ES-I3 (cell line): ENCODE measurements around the gene QSOX2.

Experiments used
- H3K36me3 ChIP-seq: 2 replicates; pipeline ENCODE4 v1.6.1; 2013; ENCODE audit warnings: mild to moderate bottlenecking, low read length, control low read depth, moderate library complexity; ENCODE audit not compliant: insufficient read depth
- H3K4me1 ChIP-seq: 2 replicates; pipeline ENCODE4 v1.6.1; 2013; ENCODE audit warnings: mild to moderate bottlenecking, control low read depth, low read length; ENCODE audit not compliant: insufficient read depth
- H3K9ac ChIP-seq: 2 replicates; pipeline ENCODE4 v1.6.1; 2013; ENCODE audit warnings: low read depth, mild to moderate bottlenecking, low read length, moderate library complexity
- H3K9me3 ChIP-seq: 2 replicates; pipeline ENCODE4 v1.6.1; 2013; ENCODE audit warnings: mild to moderate bottlenecking, low read length, moderate library complexity; ENCODE audit not compliant: control insufficient read depth, insufficient read depth

QSOX2 gene

DNA sequence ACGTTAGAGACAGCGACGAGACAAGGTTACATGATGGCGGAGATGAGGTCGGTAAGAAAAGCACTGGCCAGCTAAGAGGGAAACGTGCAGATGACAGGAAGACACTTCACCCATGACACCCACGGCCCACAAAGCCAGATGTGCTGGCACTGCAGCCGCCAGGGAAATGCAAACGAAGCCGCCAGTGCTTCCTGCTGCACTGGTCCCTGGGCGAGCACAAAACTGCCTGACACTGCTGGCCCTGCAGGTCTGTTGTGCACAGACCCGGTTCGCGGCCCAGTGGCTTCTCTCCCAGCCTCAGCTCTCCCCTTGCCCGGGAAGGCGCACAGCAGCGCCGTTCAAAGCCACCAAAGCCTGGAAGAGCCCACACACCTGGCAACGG, 20.3 kb downstream of the QSOX2 start:
- no peak overlapping the region for H3K9ac ChIP-seq
- H3K9me3 ChIP-seq, result no peaks in the 10 kb centered on the region
- H3K36me3 ChIP-seq, result no peaks in the 10 kb centered on the region
- H3K4me1 ChIP-seq, result no peaks in the 10 kb centered on the region; the same call in 1 of the 2 replicates

DNA sequence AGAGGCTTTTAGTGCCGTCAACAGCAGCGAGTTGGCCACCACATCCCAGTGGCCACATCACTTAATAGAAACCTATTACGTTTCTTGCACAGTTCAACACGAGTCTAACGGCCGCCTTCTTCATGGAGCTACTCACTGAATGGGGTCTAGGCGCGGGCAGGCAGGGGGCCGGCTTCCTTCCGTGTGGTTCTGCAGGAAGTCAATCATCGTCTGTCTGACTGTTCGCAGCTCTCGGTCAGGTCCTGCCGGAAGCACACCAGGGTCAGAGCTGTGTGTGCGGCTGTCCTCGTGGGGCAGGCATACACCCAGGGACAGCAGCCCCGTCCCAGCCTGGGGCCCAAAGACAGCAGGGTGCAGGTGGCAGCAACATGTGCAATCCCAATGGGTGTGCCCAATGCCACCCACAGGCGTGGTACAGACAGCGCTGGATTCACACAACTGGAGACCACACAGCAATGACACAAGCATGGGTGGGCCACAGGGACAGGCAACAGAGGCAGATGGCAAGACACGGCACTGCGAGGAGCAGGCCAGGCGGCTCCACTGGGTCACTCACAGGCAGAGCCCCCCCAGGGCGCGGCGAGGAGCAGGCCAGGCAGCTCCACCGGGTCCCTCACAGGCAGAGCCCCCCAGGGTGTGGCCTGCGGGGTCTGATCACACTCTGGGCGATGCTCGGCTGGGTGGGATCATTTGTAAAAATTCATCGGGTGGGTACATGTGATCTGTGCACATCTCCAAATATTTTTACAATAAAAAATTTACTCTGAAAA, 21.6 kb downstream of the QSOX2 start:
- H3K9ac ChIP-seq, result no peak overlapping the region
- H3K4me1 ChIP-seq, result no peaks in the 10 kb centered on the region; the same call in 1 of the 2 replicates
- H3K9me3 ChIP-seq, result no peaks in the 10 kb centered on the region
- H3K36me3 ChIP-seq, result no peaks in the 10 kb centered on the region

DNA sequence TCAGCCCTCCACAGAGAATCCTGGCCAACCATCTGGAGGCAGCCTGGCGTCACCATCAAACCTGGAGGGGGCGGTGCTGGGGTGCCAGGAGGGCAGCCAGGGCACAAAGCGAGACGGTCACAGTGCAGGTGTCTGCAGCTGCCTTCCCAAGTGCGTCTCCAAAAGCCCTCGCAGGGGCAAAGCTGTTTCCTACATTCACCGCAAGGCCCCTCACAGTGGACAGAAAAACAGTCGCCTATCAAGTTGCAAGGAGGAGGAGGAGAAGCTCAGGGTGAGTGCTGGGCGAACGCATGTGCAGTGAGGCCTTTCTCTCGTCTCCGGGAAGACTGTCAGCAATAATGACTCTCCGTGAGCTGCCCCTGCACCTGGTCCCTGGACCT, 22.7 kb downstream of the QSOX2 start:
- H3K4me1 ChIP-seq, result no peaks in the 10 kb centered on the region
- peaks cover 6% of the 10 kb centered on the region for H3K36me3 ChIP-seq
- no peak overlapping the region for H3K9ac ChIP-seq
- no peaks in the 10 kb centered on the region for H3K9me3 ChIP-seq

DNA sequence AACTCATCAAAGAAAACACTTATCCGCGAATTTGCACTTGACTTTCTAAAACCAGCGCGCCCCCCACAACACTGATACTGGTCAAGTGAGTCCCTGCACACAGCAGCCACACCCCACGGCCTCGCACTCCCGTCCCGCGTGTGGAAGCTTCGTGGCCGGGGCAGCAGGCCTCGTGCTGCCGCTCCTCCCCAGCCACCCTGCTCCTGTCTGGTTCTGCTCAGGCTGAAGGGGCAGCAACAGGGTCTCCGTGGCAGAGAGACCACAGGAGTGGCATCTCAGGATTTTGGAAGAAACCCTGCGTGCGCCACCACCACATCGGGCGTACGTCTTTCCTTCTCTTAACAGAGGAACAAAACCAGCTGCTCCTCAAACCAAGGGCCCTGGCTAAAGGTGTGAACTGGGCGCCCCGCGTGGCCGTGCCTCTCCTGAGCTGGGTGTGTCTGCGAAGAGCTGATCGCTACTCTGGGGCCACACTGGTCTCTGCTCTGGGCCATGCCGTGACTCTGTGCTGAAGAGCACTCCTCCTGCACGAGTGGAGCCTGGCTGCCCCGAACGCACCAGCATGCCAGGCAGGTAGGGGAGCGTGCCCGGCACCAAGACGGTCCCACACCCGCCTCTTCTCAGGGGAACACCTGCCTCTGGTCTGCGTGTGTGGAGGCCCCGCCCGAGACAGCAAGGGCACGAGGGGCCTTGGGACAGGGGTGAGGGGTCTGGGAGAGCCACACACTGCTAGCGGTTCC, 23.3 kb downstream of the QSOX2 start:
- Histone ChIP-seq H3K4me1 (no peaks in the 10 kb centered on the region), H3K36me3 (peaks cover 6% of the 10 kb centered on the region), H3K9me3 (no peaks in the 10 kb centered on the region), H3K9ac (no peak overlapping the region)

DNA sequence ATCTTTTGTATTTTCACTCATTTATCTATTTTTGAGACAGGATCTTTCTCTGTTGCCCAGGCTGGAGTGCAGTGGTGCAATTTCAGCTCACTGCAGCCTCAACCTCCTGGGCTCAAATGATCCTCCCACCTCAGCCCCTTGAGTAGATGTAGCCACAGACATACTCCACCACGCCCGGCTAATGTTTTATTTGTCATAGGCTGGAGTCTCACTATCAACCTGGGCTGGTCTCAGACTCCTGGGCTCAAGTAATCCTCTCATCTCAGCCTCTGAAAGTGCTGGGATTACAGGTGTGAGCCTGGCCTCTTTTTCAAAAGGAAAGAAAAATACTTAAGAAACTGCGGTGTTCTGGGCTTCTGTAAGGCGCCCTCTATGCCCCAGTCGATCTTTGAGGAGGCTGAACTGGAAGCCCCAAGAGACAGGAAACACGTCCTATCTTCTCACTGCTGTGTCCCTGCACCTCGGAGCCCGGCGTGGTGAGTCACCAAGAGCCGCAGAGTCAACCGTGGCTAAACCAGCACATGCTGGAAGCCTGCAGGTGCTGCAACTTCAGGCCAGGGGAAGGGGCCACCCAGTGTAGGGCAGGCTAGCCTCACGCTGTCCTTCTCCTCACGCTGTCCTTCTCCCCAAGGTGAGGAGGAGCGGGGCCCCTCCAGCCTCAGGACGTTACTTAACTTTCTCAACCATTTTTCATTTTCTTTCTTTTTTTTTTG, 25.4 kb downstream of the QSOX2 start:
- Histone ChIP-seq H3K4me1 (no peaks in the 10 kb centered on the region), H3K9ac (no peak overlapping the region), H3K9me3 (no peaks in the 10 kb centered on the region), H3K36me3 (peaks cover 7% of the 10 kb centered on the region)

DNA sequence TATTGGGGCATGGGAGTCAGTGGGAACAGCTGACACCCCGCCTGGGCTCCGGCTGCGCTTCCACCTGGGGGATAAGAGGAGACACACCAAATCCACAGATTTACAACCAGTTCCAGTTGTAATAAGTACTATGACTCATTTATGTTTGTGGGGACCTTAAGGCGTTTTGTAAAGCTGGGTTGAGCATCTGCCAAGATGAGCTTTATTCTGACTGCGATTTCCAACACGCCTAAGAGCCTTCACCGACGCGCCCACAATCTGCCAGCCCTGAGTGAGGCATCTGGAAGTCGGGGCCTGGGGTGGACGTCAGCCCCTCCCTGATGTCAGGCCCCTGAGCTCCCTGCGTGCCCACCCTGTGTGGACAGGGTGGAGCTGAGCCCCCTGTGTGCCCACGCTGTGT, 26.3 kb downstream of the QSOX2 start:
- H3K36me3 ChIP-seq, result peaks cover 15% of the 10 kb centered on the region
- H3K9ac ChIP-seq, result no peak overlapping the region
- H3K9me3 ChIP-seq, result no peaks in the 10 kb centered on the region
- H3K4me1 ChIP-seq, result no peaks in the 10 kb centered on the region

DNA sequence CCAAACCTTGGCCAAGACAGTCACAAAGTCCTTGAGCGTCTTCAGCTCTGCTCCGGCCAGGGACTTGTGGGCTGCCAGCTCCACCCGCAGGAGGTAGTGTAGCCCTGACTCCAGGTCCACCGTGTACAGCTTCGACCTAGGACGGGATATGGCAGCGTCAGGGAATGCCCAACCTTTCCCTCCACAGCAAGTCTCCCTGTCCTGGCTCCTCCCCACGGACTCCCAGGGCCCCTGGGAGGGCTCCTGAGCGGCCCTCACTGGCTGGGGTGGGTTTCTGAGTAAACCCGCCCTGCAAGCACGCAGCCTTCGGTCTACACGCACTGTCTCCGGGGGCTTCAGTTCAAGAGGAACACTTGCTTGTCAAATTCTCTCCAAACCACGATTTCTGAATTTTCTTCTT, 26.9 kb downstream of the QSOX2 start:
- peaks cover 15% of the 10 kb centered on the region for H3K36me3 ChIP-seq
- no peak overlapping the region for H3K9ac ChIP-seq
- no peaks in the 10 kb centered on the region for H3K9me3 ChIP-seq
- H3K4me1 ChIP-seq, result no peaks in the 10 kb centered on the region

DNA sequence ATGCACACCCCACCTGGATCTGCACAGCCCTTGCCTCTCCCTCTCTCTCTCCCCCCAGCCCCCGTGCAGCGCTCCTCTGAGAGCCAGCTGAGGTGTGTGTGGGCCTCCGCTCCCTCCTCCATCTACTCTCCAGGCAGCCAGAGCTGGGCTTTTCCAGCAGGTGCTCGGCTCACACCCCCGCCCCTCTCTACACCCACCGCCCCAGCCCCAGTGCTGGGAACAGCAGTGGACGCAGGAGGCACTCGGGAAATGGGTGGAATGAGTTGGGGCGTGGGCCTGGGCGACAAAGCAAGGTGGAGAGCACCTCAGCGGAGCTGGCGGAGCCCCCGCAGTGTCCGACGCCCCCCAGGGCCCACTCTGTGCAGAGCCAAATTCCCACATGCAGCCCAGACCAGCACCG, 27.3 kb downstream of the QSOX2 start:
- Histone ChIP-seq H3K4me1 (no peaks in the 10 kb centered on the region), H3K9me3 (no peaks in the 10 kb centered on the region), H3K9ac (no peak overlapping the region), H3K36me3 (peaks cover 15% of the 10 kb centered on the region)

DNA sequence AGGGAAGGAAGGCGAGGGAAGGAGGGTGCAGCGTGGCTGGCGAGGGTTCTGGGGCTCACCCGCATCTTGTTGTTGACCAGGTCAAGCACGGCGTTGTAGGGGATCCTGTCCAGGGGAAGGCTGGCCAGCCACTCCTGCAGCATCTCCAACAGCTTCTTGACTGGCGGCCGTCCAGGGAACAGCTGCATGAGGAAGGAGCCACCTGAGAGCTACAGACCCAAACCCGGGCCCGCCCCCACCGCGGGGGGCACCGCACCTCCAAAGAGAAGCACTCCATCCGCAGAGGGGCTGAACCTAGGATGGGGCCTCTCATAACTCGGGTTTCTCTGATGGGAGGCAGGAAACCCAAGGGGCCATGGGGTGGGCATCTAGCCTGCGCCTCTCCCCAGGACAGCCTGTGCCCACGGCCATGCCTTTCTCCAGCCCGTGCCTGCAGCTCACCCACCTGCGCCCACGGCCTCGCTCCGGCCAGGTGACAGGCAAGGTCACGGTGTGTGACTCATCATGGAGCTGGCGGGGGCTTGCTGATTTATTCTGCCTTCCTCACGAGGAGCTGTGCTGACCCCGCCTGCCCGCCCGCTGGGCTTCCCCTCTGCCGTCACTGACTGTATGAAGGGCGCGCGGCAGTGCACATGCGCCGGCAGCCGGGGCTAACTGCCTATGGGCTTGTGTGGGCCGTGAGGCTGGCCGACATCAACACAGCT, 28.9 kb downstream of the QSOX2 start:
- no peaks in the 10 kb centered on the region for H3K9me3 ChIP-seq
- peaks cover 15% of the 10 kb centered on the region for H3K36me3 ChIP-seq
- H3K4me1 ChIP-seq, result no peaks in the 10 kb centered on the region
- H3K9ac ChIP-seq, result no peak overlapping the region

DNA sequence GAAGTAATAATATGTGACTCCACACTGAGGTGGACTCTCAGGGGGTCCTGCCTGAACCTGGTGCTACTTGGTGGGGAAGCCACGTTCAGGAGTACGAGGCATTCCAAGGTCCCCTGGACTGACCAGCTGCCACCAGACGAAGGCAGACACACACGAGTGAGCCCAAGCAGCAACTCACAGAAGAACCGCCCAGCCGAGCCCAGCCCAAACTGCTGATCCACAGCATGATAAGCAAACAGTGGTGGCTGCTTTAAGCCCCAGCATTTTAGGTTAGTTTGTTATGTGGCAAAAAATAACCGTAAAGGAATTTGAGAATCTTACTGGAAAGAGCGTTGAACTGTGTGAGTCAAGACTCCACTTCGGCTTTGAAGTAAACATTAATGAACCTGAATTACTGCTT, 31.9 kb downstream of the QSOX2 start:
- Histone ChIP-seq H3K9ac (no peak overlapping the region), H3K4me1 (no peaks in the 10 kb centered on the region), H3K9me3 (no peaks in the 10 kb centered on the region), H3K36me3 (peaks cover 12% of the 10 kb centered on the region)

DNA sequence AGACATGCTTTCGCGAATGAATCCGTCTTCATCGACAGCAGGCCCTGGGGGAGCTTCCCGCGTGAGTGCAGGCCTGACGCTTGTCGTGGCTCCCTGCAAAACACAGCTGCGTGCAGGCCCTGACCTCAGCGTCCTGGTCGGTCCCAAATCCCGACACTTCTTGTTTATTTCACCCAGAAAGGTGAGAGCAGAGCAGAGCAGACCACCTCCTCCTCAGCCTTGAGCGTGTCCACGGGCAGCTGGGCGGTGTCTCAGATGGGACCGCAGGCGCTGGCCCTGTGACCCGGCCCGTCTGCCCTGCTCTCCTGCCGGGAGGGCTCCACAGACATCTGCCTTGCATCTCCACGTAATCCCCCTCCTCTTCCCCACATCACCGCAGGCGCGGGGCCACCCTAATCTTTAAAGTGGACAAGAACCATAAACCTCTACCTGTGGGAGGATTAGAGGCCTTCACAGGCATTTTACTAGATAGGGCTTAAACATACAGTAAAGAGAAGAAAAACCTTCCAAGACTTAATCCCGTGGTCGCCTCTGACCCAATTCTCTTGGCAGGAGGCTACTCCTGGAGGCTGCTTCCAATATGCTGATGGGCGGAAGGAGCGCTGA, 33.2 kb downstream of the QSOX2 start:
- no peak overlapping the region for H3K9ac ChIP-seq
- H3K4me1 ChIP-seq, result no peaks in the 10 kb centered on the region
- no peaks in the 10 kb centered on the region for H3K9me3 ChIP-seq
- peaks cover 9% of the 10 kb centered on the region for H3K36me3 ChIP-seq

DNA sequence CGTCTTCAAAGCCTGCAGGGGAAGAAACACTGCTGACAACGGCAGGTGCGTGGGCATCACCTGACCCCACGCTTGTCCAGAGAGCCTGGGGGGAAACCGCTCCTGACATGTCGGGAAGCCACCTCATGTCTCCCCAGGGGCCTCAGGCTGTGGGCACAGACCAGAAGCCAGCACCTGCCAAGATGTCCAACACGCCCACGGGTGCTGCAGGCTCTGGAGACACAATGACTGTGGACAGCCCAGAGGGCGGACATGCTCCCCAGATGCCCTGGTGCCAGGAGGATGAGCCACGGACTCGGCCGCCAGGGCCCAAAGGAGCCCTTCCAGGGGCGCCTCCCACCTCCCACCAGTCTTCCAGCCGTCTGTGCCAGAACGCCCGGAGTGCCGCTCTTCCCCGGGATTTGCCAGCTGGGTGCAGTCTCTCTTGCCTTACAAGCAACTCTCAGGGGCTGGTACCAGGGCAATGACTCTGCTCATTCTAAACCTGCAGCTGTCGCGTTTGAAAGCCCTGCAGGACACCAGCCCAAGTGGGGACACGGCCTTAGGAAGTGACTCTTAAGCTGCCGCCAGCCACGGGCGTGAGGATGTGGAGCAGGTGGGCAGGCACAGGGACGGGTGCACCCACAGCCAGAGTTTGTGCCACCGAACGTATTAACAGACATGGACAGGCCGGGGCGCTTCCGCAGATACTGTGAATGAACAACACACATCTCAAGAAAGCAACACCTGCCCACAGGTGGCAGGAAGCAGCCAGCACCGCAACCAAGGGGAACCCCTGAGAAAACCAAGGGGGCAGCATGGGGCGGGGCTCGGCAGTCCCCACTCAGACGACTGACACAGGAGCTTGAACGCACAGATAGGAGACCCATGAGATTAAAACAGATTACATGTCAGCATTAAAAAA, 33.9 kb downstream of the QSOX2 start:
- Histone ChIP-seq H3K9me3 (no peaks in the 10 kb centered on the region), H3K36me3 (peaks cover 9% of the 10 kb centered on the region), H3K9ac (no peak overlapping the region), H3K4me1 (no peaks in the 10 kb centered on the region)

DNA sequence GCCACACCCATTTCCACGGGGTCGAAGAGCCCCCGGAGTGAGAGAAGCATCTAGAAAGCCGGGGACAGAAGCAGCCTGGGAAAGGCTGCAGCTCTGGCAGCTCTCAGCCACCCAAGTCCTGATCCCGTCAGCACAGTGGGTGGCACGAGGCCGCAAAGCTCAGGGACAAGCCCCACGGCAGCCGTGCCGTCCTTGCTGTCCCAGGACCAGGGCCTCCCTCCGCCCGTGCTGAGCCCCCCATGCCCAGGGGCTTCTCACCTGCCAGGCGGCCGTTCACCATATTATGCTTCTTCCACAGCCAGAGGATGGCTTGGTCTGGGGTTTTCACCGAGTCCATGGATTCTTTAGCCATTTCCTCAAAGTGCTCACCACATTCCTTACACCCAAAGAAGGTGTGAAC, 34.6 kb downstream of the QSOX2 start:
- no peaks in the 10 kb centered on the region for H3K4me1 ChIP-seq
- H3K9ac ChIP-seq, result no peak overlapping the region
- H3K9me3 ChIP-seq, result no peaks in the 10 kb centered on the region
- peaks cover 9% of the 10 kb centered on the region for H3K36me3 ChIP-seq
